ENCODE data around the gene FAM174C. TPM values are rescaled to one million over a fixed set of nuclear protein-coding genes. Genes with fewer than 3 reads are reported as not detected.

Gene FAM174C
- total RNA-seq, 1 donor from 2014 or later, result 30.0 TPM

GRCh38 chr19:1231729-1232637 lies 43.3 kb upstream of the FAM174C start:
- Mint-ChIP-seq H3K4me3 (ENCODE audit: low read depth) (no peak overlapping the region), H3K4me1 (ENCODE audit: low read depth) (no peaks in the 10 kb centered on the region), H3K36me3 (ENCODE audit: insufficient read depth) (peaks cover 7% of the 10 kb centered on the region), H3K27me3 (no peaks in the 10 kb centered on the region), H3K27ac (no peak overlapping the region), H3K9me3 (ENCODE audit: low read depth) (no peaks in the 10 kb centered on the region)
- DNase-seq (ENCODE audit: low spot score, unreplicated experiment), result no peak
- TF ChIP-seq CTCF (IDR thresholded peaks at IDR 0.05; ENCODE audit: unreplicated experiment), result no peak

GRCh38 chr19:1232652-1233072 lies 42.7 kb upstream of the FAM174C start:
- H3K27ac Mint-ChIP-seq, result no peak overlapping the region
- H3K4me3 Mint-ChIP-seq (ENCODE audit: low read depth), result no peak overlapping the region

GRCh38 chr19:1233115-1233667 lies 42.1 kb upstream of the FAM174C start:
- Mint-ChIP-seq H3K36me3 (ENCODE audit: insufficient read depth) (peaks cover 5% of the 10 kb centered on the region), H3K4me3 (ENCODE audit: low read depth) (no peak overlapping the region), H3K27ac (no peak overlapping the region), H3K27me3 (no peaks in the 10 kb centered on the region), H3K4me1 (ENCODE audit: low read depth) (no peaks in the 10 kb centered on the region), H3K9me3 (ENCODE audit: low read depth) (no peaks in the 10 kb centered on the region)
- no peak for DNase-seq (ENCODE audit: low spot score, unreplicated experiment)
- TF ChIP-seq CTCF (IDR thresholded peaks at IDR 0.05; ENCODE audit: unreplicated experiment), result no peak

More at GRCh38 chr19:1232652-1233072, 42.7 kb upstream of the FAM174C start:
- H3K9me3 Mint-ChIP-seq (ENCODE audit: low read depth), result no peaks in the 10 kb centered on the region
- no peak for TF ChIP-seq CTCF (IDR thresholded peaks at IDR 0.05; ENCODE audit: unreplicated experiment)
- DNase-seq (ENCODE audit: low spot score, unreplicated experiment), result no peak
- no peaks in the 10 kb centered on the region for H3K4me1 Mint-ChIP-seq (ENCODE audit: low read depth)
- peaks cover 7% of the 10 kb centered on the region for H3K36me3 Mint-ChIP-seq (ENCODE audit: insufficient read depth)
- H3K27me3 Mint-ChIP-seq, result no peaks in the 10 kb centered on the region

GRCh38 chr19:1234051-1234954 lies 41.0 kb upstream of the FAM174C start:
- Mint-ChIP-seq H3K27me3 (no peaks in the 10 kb centered on the region), H3K36me3 (ENCODE audit: insufficient read depth) (peaks cover 4% of the 10 kb centered on the region), H3K4me3 (ENCODE audit: low read depth) (no peak overlapping the region), H3K4me1 (ENCODE audit: low read depth) (peaks cover 6% of the 10 kb centered on the region), H3K27ac (no peak overlapping the region), H3K9me3 (ENCODE audit: low read depth) (no peaks in the 10 kb centered on the region)
- no peak for DNase-seq (ENCODE audit: low spot score, unreplicated experiment)
- no peak for TF ChIP-seq CTCF (IDR thresholded peaks at IDR 0.05; ENCODE audit: unreplicated experiment)

- no peaks in the 10 kb centered on the region for H3K27me3 Mint-ChIP-seq
- H3K36me3 Mint-ChIP-seq (ENCODE audit: insufficient read depth), result peaks cover 4% of the 10 kb centered on the region
- no peaks in the 10 kb centered on the region for H3K9me3 Mint-ChIP-seq (ENCODE audit: low read depth)
- H3K4me1 Mint-ChIP-seq (ENCODE audit: low read depth), result peaks cover 7% of the 10 kb centered on the region
- no peak overlapping the region for H3K4me3 Mint-ChIP-seq (ENCODE audit: low read depth)
- H3K27ac Mint-ChIP-seq, result no peak overlapping the region
- no peak for DNase-seq (ENCODE audit: low spot score, unreplicated experiment)
- no peak for TF ChIP-seq CTCF (IDR thresholded peaks at IDR 0.05; ENCODE audit: unreplicated experiment)
Measured at GRCh38 chr19:1234955-1235380, 40.4 kb upstream of the FAM174C start.

Data from progenitor cell of endocrine pancreas (in vitro differentiated cells).